SU-DHL-6 (cell line): Measurements from ENCODE around the gene FANCC.

Source experiments
- H2AFZ ChIP-seq: fragments of 200-600 bp; sonication (generic); 2 replicates; pipeline ENCODE4 v1.6.1; 2014; ENCODE audit warnings: low read depth, mild to moderate bottlenecking, moderate library complexity, mixed read lengths, antibody characterized with exemption, low read length; ENCODE audit not compliant: severe bottlenecking
- H3F3A ChIP-seq: fragments of 200-600 bp; shearing (Covaris generic); 2 replicates; pipeline ENCODE4 v1.6.0; 2016; ENCODE audit warnings: antibody characterized with exemption, mild to moderate bottlenecking; ENCODE audit not compliant: insufficient read depth
- H3K27ac ChIP-seq: fragments of 200-600 bp; sonication (generic); 2 replicates; pipeline ENCODE4 v1.5.1; 2016; ENCODE audit warnings: low read depth, mild to moderate bottlenecking, low read length, moderate library complexity, mixed read lengths
- H3K27me3 ChIP-seq: fragments of 200-600 bp; sonication (generic), shearing (Covaris generic); 2 replicates; pipeline ENCODE4 v1.6.0; 2014; ENCODE audit warnings: mild to moderate bottlenecking, low read length
- H3K36me3 ChIP-seq: fragments of 200-600 bp; sonication (generic); 2 replicates; pipeline ENCODE4 v1.6.1; 2014; ENCODE audit warnings: mild to moderate bottlenecking, low read length, mixed read lengths
- H3K4me2 ChIP-seq: fragments of 300-600, 200-600 bp; shearing (Covaris generic), sonication (generic); 2 replicates; pipeline ENCODE4 v1.6.0; 2014; ENCODE audit warnings: low read length, low read depth, mild to moderate bottlenecking; ENCODE audit not compliant: poor library complexity, severe bottlenecking
- H3K4me3 ChIP-seq: fragments of 200-600 bp; sonication (generic); 2 replicates; pipeline ENCODE4 v1.5.1; 2014; ENCODE audit warnings: antibody characterized with exemption, low read length, mild to moderate bottlenecking, mixed read lengths; ENCODE audit not compliant: insufficient read depth, poor library complexity, severe bottlenecking
- H3K79me2 ChIP-seq: fragments of 200-600 bp; sonication (generic); 2 replicates; pipeline ENCODE4 v1.6.1; 2014; ENCODE audit warnings: mild to moderate bottlenecking, low read length, moderate library complexity; ENCODE audit not compliant: insufficient read depth
- H3K9ac ChIP-seq: fragments of 200-600 bp; sonication (generic); 2 replicates; pipeline ENCODE4 v1.7.0; 2014; ENCODE audit warnings: mild to moderate bottlenecking, low read length
- H3K9me2 ChIP-seq: fragments of 200-600 bp; sonication (generic); replicated peaks from 2 replicates; pipeline ENCODE4 v1.6.1; 2014; ENCODE audit warnings: low read length; ENCODE audit not compliant: insufficient read depth
- H3K9me3 ChIP-seq: fragments of 200-600 bp; sonication (generic); 2 replicates; pipeline ENCODE4 v1.6.1; 2014; ENCODE audit warnings: low read length, mixed read lengths; ENCODE audit not compliant: insufficient read depth
- H4K20me1 ChIP-seq: fragments of 200-600 bp; sonication (generic); 2 replicates; pipeline ENCODE4 v1.6.1; 2014; ENCODE audit warnings: low read depth, mild to moderate bottlenecking, antibody characterized with exemption, low read length, moderate library complexity, mixed read lengths
- EZH2phosphoT487 ChIP-seq: fragments of 200-600 bp; sonication (generic), shearing (Covaris generic); conservative IDR thresholded peaks from 2 replicates; pipeline ENCODE4 v1.6.1; 2018; ENCODE audit warnings: mild to moderate bottlenecking, antibody characterized with exemption, low read length, moderate library complexity, mixed read lengths
- TF ChIP-seq, protein P1 (sequence below): fragments of 200-600 bp; sonication (generic); IDR thresholded peaks from one replicate; pipeline ENCODE4 v1.5.1; 2017; ENCODE audit warnings: antibody characterized with exemption, mild to moderate bottlenecking, low read length, moderate library complexity; ENCODE audit not compliant: insufficient read depth, poor library complexity, severe bottlenecking

FANCC gene

DNA sequence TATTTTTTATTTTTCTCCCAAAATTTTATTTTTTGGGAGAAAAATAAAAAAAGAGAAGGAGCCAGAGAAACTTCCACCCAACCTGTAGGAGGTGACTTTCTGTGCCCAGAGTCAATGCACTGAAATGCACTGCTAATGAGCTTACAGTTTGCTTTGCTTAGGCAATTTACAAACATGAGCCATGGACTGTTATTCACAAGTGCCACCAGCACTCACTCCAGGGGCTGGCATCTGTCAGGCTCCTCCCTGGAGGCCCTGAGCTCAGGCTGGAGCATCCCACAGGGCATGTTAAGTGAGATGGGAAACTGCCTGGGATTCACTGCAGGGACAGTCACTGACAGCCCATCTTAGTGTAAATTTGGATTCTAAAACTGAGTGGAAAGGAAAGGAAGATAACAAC, 74.9 kb downstream of the FANCC start:
- H3K9me3 ChIP-seq = no peaks in the 10 kb centered on the region
- H4K20me1 ChIP-seq = no peaks in the 10 kb centered on the region
- H3K4me3 ChIP-seq = no peak overlapping the region
- H3K79me2 ChIP-seq = no peaks in the 10 kb centered on the region
- no peak for TF ChIP-seq EZH2phosphoT487
- TF ChIP-seq, protein P1, sequence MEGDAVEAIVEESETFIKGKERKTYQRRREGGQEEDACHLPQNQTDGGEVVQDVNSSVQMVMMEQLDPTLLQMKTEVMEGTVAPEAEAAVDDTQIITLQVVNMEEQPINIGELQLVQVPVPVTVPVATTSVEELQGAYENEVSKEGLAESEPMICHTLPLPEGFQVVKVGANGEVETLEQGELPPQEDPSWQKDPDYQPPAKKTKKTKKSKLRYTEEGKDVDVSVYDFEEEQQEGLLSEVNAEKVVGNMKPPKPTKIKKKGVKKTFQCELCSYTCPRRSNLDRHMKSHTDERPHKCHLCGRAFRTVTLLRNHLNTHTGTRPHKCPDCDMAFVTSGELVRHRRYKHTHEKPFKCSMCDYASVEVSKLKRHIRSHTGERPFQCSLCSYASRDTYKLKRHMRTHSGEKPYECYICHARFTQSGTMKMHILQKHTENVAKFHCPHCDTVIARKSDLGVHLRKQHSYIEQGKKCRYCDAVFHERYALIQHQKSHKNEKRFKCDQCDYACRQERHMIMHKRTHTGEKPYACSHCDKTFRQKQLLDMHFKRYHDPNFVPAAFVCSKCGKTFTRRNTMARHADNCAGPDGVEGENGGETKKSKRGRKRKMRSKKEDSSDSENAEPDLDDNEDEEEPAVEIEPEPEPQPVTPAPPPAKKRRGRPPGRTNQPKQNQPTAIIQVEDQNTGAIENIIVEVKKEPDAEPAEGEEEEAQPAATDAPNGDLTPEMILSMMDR = no peak
- H3K27ac ChIP-seq = no peak overlapping the region
- no peaks in the 10 kb centered on the region for H3K9me2 ChIP-seq
- H3K9ac ChIP-seq = no peak overlapping the region
- H3K27me3 ChIP-seq = no peaks in the 10 kb centered on the region
- no peak overlapping the region for H3K4me2 ChIP-seq
- H3K36me3 ChIP-seq = no peaks in the 10 kb centered on the region
- no peaks in the 10 kb centered on the region for H3F3A ChIP-seq
- H2AFZ ChIP-seq = no peak overlapping the region

DNA sequence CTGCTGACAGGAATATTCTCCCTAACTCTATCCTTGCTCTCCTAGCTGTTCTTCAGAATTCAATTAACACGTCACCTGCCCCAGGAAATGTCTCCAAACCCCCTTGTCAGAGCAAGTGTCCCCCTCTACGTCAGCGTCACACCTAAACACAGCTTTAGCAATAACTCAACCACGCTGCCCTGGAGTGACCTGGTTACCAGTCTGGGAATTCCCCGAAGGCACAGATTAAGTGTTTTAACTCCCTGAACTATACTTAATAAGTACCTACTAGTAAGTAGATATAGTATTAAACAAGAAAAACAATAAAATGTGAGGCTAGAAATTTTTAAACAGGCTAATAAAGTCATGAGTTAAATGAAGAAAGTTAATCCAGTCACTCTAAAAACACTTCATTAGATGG, 78.4 kb downstream of the FANCC start:
- no peaks in the 10 kb centered on the region for H3K9me3 ChIP-seq
- TF ChIP-seq, protein P1 = no peak
- no peak for TF ChIP-seq EZH2phosphoT487

DNA sequence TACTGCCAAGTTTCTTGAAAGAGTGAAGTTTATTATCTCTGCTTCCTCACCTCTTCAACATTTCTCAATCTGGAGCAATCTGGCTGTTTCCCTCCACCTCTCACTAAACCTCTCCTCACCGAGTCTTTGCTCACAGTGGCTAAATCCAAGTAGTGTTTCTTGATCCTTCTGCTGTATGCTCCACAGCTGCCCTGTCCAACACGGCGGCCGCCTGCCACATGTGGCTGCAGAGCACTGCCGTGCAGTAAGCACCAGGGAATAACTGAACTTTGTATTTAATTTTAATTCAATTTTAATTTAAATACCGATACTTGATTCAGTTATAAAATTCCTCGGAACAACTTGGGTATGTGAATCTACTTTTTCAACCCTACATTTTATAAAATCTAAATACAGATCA, 80.2 kb downstream of the FANCC start:
- Histone ChIP-seq H3K9ac (no peak overlapping the region), H2AFZ (no peak overlapping the region), H4K20me1 (no peaks in the 10 kb centered on the region), H3K27me3 (no peaks in the 10 kb centered on the region), H3K4me3 (no peak overlapping the region), H3K9me2 (no peaks in the 10 kb centered on the region), H3K36me3 (no peaks in the 10 kb centered on the region), H3K79me2 (no peaks in the 10 kb centered on the region), H3K27ac (no peak overlapping the region), H3K9me3 (no peaks in the 10 kb centered on the region), H3F3A (no peaks in the 10 kb centered on the region), H3K4me2 (no peak overlapping the region)
- TF ChIP-seq, protein P1 = no peak
- TF ChIP-seq EZH2phosphoT487 = no peak

More for the DNA sequence above, 78.4 kb downstream of the FANCC start:
- no peak overlapping the region for H3K27ac ChIP-seq
- no peak overlapping the region for H2AFZ ChIP-seq
- no peak overlapping the region for H3K9ac ChIP-seq
- H3K36me3 ChIP-seq = no peaks in the 10 kb centered on the region
- no peaks in the 10 kb centered on the region for H3K9me2 ChIP-seq
- H3F3A ChIP-seq = no peaks in the 10 kb centered on the region
- no peaks in the 10 kb centered on the region for H3K27me3 ChIP-seq
- no peaks in the 10 kb centered on the region for H4K20me1 ChIP-seq
- H3K4me2 ChIP-seq = no peak overlapping the region
- H3K79me2 ChIP-seq = no peaks in the 10 kb centered on the region
- no peak overlapping the region for H3K4me3 ChIP-seq

DNA sequence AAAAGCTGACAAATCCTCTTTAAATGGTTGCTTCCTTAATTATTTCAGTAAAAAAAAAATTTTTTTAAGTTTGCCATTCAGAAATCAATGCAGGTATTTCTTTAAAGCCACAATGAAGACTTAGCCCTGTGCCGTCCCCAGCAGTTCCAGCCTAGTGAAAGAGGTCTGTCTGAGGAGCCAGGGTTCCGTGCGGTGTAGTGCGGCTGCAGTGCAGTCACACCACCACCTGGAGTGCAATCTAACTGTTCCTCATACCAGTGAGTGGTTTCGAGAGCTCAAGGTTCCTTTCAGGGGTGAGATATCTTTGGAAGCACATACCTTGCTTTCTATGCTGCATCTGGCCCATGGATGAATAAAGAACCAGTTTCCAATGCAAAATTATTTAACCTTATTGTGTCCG, 87.5 kb downstream of the FANCC start:
- H3K9me2 ChIP-seq = no peaks in the 10 kb centered on the region
- H3K9ac ChIP-seq = no peak overlapping the region
- no peaks in the 10 kb centered on the region for H3K79me2 ChIP-seq
- no peak overlapping the region for H2AFZ ChIP-seq
- H3K4me3 ChIP-seq = no peak overlapping the region
- H3K9me3 ChIP-seq = no peaks in the 10 kb centered on the region
- H3K4me2 ChIP-seq = no peak overlapping the region
- no peaks in the 10 kb centered on the region for H3K27me3 ChIP-seq
- no peaks in the 10 kb centered on the region for H3F3A ChIP-seq
- no peaks in the 10 kb centered on the region for H3K36me3 ChIP-seq
- TF ChIP-seq, protein P1 = no peak
- no peak for TF ChIP-seq EZH2phosphoT487
- H3K27ac ChIP-seq = no peak overlapping the region
- no peaks in the 10 kb centered on the region for H4K20me1 ChIP-seq
